GM23248 (cell line): Measurements from ENCODE around the gene ZSCAN10.

Experiments
- EZH2 ChIP-seq: fragments of 200-600 bp; sonication (generic); IDR thresholded peaks from 2 replicates; pipeline ENCODE4 v1.6.1; 2018; ENCODE audit warnings: antibody characterized with exemption, mild to moderate bottlenecking; ENCODE audit not compliant: insufficient read depth, poor library complexity, severe bottlenecking
- EZH2phosphoT487 ChIP-seq: fragments of 200-600 bp; sonication (generic); IDR thresholded peaks from 2 replicates; pipeline ENCODE4 v1.6.1; 2018; ENCODE audit warnings: antibody characterized with exemption, moderate library complexity, mild to moderate bottlenecking, low read depth; ENCODE audit not compliant: insufficient read depth

GRCh38 chr16:3088450-3088849 lies 10.6 kb downstream of the ZSCAN10 start:
- TF ChIP-seq EZH2 = no peak
- no peak for TF ChIP-seq EZH2phosphoT487
